ENCODE data around the gene MRPL54. TPM values are rescaled to one million over a fixed set of nuclear protein-coding genes. Genes with fewer than 3 reads are reported as not detected.

Gene MRPL54
- total RNA-seq, 1 donor from 2014 or later: 15.1 TPM

GRCh38 chr19:3745363-3746045 is 17.0 kb upstream of the MRPL54 start:
- H3K27me3 ChIP-seq: no peaks in the 10 kb centered on the region
- H3K9ac ChIP-seq: no peak overlapping the region
- no peaks in the 10 kb centered on the region for H3K9me3 Mint-ChIP-seq
- no peak overlapping the region for H3K4me3 Mint-ChIP-seq
- no peaks in the 10 kb centered on the region for H3K4me1 ChIP-seq
- no peaks in the 10 kb centered on the region for H3K79me2 ChIP-seq (ENCODE audit: low read depth)
- no peak overlapping the region for H3K27ac Mint-ChIP-seq
- peaks cover 2% of the 10 kb centered on the region for H3K27me3 Mint-ChIP-seq (ENCODE audit: insufficient read depth, low read depth)
- H3K27ac ChIP-seq: no peak overlapping the region
- no peaks in the 10 kb centered on the region for H3K36me3 ChIP-seq
- no peak overlapping the region for H3K4me2 ChIP-seq
- no peaks in the 10 kb centered on the region for H3K36me3 Mint-ChIP-seq
- TF ChIP-seq, protein P1, sequence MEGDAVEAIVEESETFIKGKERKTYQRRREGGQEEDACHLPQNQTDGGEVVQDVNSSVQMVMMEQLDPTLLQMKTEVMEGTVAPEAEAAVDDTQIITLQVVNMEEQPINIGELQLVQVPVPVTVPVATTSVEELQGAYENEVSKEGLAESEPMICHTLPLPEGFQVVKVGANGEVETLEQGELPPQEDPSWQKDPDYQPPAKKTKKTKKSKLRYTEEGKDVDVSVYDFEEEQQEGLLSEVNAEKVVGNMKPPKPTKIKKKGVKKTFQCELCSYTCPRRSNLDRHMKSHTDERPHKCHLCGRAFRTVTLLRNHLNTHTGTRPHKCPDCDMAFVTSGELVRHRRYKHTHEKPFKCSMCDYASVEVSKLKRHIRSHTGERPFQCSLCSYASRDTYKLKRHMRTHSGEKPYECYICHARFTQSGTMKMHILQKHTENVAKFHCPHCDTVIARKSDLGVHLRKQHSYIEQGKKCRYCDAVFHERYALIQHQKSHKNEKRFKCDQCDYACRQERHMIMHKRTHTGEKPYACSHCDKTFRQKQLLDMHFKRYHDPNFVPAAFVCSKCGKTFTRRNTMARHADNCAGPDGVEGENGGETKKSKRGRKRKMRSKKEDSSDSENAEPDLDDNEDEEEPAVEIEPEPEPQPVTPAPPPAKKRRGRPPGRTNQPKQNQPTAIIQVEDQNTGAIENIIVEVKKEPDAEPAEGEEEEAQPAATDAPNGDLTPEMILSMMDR (IDR thresholded peaks at IDR 0.05): no peak
- TF ChIP-seq EZH2phosphoT487 (IDR thresholded peaks at IDR 0.05) (no peak), EZH2 (IDR thresholded peaks at IDR 0.05) (no peak)
- no peak overlapping the region for H2AFZ ChIP-seq (replicated peaks)
- no peaks in the 10 kb centered on the region for H3K4me1 Mint-ChIP-seq
- no peaks in the 10 kb centered on the region for H4K20me1 ChIP-seq (ENCODE audit: low read depth)
- no peaks in the 10 kb centered on the region for H3K9me3 ChIP-seq (ENCODE audit: low read depth)
- no peaks in the 10 kb centered on the region for H3F3A ChIP-seq (ENCODE audit: low read depth)
- no peak for DNase-seq (ENCODE audit: low spot score)
- no peak overlapping the region for H3K4me3 ChIP-seq

- Histone ChIP-seq H3K9ac (no peak overlapping the region), H3K27ac (no peak overlapping the region), H3K4me1 (no peaks in the 10 kb centered on the region), H3K4me3 (no peak overlapping the region), H3K4me2 (no peak overlapping the region), H3K36me3 (no peaks in the 10 kb centered on the region), H3K9me3 (ENCODE audit: low read depth) (no peaks in the 10 kb centered on the region), H2AFZ (replicated peaks) (no peak overlapping the region), H4K20me1 (ENCODE audit: low read depth) (no peaks in the 10 kb centered on the region), H3K79me2 (ENCODE audit: low read depth) (no peaks in the 10 kb centered on the region), H3F3A (ENCODE audit: low read depth) (no peaks in the 10 kb centered on the region), H3K27me3 (no peaks in the 10 kb centered on the region)
- DNase-seq (ENCODE audit: low spot score): no peak
- peaks cover 2% of the 10 kb centered on the region for H3K27me3 Mint-ChIP-seq (ENCODE audit: insufficient read depth, low read depth)
- TF ChIP-seq, protein P1 (IDR thresholded peaks at IDR 0.05): no peak
- TF ChIP-seq EZH2phosphoT487 (IDR thresholded peaks at IDR 0.05) (no peak), EZH2 (IDR thresholded peaks at IDR 0.05) (no peak)
- H3K4me3 Mint-ChIP-seq: no peak overlapping the region
- H3K36me3 Mint-ChIP-seq: no peaks in the 10 kb centered on the region
- H3K9me3 Mint-ChIP-seq: no peaks in the 10 kb centered on the region
- no peaks in the 10 kb centered on the region for H3K4me1 Mint-ChIP-seq
- peak overlapping the region; percentile 83 for H3K27ac Mint-ChIP-seq
Measured at GRCh38 chr19:3746371-3747056, 16.0 kb upstream of the MRPL54 start.

DNA sequence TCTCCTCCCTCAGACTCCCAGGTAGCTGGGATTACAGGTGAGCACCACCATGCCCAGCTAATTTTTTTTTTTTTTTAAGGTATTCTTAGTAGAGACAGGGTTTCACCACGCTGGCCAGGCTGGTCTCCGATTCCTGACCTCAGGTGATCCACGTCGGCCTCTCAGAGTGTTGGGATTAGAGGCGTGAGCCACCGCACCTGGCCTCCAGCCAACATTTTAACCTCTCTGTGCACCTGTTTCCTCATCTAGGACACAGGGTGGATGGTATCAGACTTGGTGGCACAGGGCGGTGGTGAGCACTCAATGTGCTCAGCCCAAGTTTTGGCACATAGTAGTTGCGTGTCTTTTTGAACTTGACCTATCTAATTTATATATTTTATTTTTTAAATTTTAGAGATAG is 13.5 kb upstream of the MRPL54 start:
- no peaks in the 10 kb centered on the region for H3K4me1 Mint-ChIP-seq
- no peaks in the 10 kb centered on the region for H3K9me3 Mint-ChIP-seq
- no peak for DNase-seq (ENCODE audit: low spot score)

More for the DNA sequence above, 13.5 kb upstream of the MRPL54 start:
- Histone ChIP-seq H3K27me3 (no peaks in the 10 kb centered on the region), H3K36me3 (no peaks in the 10 kb centered on the region), H3K79me2 (ENCODE audit: low read depth) (no peaks in the 10 kb centered on the region), H3K4me3 (no peak overlapping the region), H4K20me1 (ENCODE audit: low read depth) (no peaks in the 10 kb centered on the region), H3K4me1 (no peaks in the 10 kb centered on the region), H3K4me2 (no peak overlapping the region), H3K27ac (no peak overlapping the region), H3K9ac (no peak overlapping the region), H2AFZ (replicated peaks) (no peak overlapping the region), H3K9me3 (ENCODE audit: low read depth) (no peaks in the 10 kb centered on the region), H3F3A (ENCODE audit: low read depth) (no peaks in the 10 kb centered on the region)
- Mint-ChIP-seq H3K27me3 (ENCODE audit: insufficient read depth, low read depth) (peaks cover 2% of the 10 kb centered on the region), H3K36me3 (peaks cover 5% of the 10 kb centered on the region), H3K27ac (no peak overlapping the region), H3K4me3 (no peak overlapping the region)
- TF ChIP-seq, protein P1 (IDR thresholded peaks at IDR 0.05): no peak
- no peak for TF ChIP-seq EZH2 (IDR thresholded peaks at IDR 0.05)
- TF ChIP-seq EZH2phosphoT487 (IDR thresholded peaks at IDR 0.05): no peak
